Measurements from ENCODE around the gene CRHBP.
"Not testable (repeated sequence)": the region's sequence is repeated elsewhere in the genome, so short reads cannot be mapped to it uniquely, and the experiment has no call there.

- not testable (repeated sequence) for TF ChIP-seq ELF4 (CRISPR knock-in tag; IDR thresholded peaks at IDR 0.05; ENCODE audit: low read depth); TEAD1 (CRISPR knock-in tag; IDR thresholded peaks at IDR 0.05); ZNF281 (CRISPR knock-in tag; IDR thresholded peaks at IDR 0.05); CTCF (IDR thresholded peaks at IDR 0.05); FOXP1 (CRISPR knock-in tag; IDR thresholded peaks at IDR 0.05; ENCODE audit: borderline replicate concordance); MAX (CRISPR knock-in tag; IDR thresholded peaks at IDR 0.05); RORB (CRISPR knock-in tag; IDR thresholded peaks at IDR 0.05); CREM (CRISPR knock-in tag; IDR thresholded peaks at IDR 0.05)
Observed at GRCh38 chr5:76998251-76998650, 45.4 kb downstream of the CRHBP start.
